Kidney epithelial cell (primary cell): ENCODE data around the gene USHBP1. TPM values are rescaled to one million over a fixed set of nuclear protein-coding genes. Genes with fewer than 3 reads are reported as not detected.

Experiments
- DNase-seq: peaks from one replicate; pipeline ENCODE4 v3.0.0-alpha.2; 2010; ENCODE audit warnings: low read depth
- H3K27me3 ChIP-seq: 2 replicates; pipeline ENCODE4 v1.6.0; 2011; ENCODE audit warnings: low read length; ENCODE audit not compliant: control insufficient read depth, insufficient read depth
- H3K36me3 ChIP-seq: 2 replicates; pipeline ENCODE4 v1.5.1; 2011; ENCODE audit warnings: low read length; ENCODE audit not compliant: control insufficient read depth, insufficient read depth
- H3K4me3 ChIP-seq: 2 replicates; pipeline ENCODE4 v1.5.1; 2011; ENCODE audit warnings: low read depth, mild to moderate bottlenecking, control low read depth, low read length
- total RNA-seq: library from RNA; depleted of rRNA; stranded (reverse); fragments of >200 nt; gene quantifications from 2 replicates; pipeline ENCODE4 v1.2.3, GENCODE V29; 2015
- TF ChIP-seq, protein P1 (sequence below): IDR thresholded peaks from 2 replicates; pipeline ENCODE4 v1.5.1; 2011; ENCODE audit warnings: mild to moderate bottlenecking, moderate library complexity, low read length, control low read depth, inconsistent platforms; ENCODE audit not compliant: insufficient read depth, poor library complexity, severe bottlenecking

The USHBP1 gene
- total RNA-seq, 1 donor from 2014 or later = 0.29 TPM

DNA sequence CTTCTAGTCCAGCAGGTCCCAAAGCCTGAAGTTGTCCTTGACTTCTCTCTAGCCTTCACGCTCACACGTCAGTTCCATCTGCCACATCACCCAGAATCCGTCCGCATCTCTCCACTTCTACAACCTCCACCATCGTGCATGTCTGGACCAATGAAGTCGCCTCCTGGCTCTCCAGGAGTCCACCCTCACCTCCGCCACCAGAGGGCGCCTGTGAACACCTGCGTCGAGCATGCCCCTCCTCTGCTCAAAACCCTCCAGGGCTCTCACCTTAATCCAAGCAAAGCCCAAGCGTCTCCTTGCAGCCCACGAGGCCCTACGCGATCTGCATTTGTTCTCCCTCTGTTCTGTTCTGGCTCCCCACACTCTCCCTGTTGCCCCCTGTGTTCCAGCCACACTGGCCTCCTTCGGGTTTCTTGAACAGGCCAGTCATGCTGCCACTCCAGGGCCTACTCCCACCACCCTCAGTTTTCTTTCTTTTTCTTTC lies 3.7 kb downstream of the USHBP1 start:
- Histone ChIP-seq H3K27me3 (no peaks in the 10 kb centered on the region), H3K4me3 (no peak overlapping the region), H3K36me3 (no peaks in the 10 kb centered on the region)
- no peak for DNase-seq
- TF ChIP-seq, protein P1, sequence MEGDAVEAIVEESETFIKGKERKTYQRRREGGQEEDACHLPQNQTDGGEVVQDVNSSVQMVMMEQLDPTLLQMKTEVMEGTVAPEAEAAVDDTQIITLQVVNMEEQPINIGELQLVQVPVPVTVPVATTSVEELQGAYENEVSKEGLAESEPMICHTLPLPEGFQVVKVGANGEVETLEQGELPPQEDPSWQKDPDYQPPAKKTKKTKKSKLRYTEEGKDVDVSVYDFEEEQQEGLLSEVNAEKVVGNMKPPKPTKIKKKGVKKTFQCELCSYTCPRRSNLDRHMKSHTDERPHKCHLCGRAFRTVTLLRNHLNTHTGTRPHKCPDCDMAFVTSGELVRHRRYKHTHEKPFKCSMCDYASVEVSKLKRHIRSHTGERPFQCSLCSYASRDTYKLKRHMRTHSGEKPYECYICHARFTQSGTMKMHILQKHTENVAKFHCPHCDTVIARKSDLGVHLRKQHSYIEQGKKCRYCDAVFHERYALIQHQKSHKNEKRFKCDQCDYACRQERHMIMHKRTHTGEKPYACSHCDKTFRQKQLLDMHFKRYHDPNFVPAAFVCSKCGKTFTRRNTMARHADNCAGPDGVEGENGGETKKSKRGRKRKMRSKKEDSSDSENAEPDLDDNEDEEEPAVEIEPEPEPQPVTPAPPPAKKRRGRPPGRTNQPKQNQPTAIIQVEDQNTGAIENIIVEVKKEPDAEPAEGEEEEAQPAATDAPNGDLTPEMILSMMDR = peak; percentile 85

DNA sequence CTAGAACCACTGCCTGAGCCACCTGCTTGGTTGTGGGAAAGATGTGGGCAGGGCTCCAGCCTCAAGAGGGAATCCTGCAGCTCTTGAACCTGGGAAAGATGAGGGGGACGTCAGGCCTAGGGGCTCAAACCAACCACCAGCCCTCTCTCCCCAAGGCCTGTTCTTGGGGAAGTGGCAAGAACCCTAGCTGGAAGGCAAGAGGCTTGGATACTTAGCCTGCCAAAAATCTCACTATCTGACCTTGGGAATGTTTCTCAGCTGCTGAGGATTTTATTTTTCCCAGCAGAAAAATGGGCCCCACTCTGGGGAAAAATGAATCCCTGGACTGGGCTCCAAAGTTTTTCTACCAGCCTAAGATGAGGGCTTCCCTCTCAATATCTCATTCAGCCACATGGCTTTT lies 4.6 kb downstream of the USHBP1 start:
- H3K36me3 ChIP-seq = no peaks in the 10 kb centered on the region
- TF ChIP-seq, protein P1 = no peak
- H3K27me3 ChIP-seq = no peaks in the 10 kb centered on the region
- no peak overlapping the region for H3K4me3 ChIP-seq
- no peak for DNase-seq

- no peak overlapping the region for H3K4me3 ChIP-seq
- DNase-seq = no peak
- TF ChIP-seq, protein P1 = no peak
- no peaks in the 10 kb centered on the region for H3K27me3 ChIP-seq
- no peaks in the 10 kb centered on the region for H3K36me3 ChIP-seq
These were observed 5.3 kb downstream of the USHBP1 start for GRCh38 chr19:17259118-17259780.

DNA sequence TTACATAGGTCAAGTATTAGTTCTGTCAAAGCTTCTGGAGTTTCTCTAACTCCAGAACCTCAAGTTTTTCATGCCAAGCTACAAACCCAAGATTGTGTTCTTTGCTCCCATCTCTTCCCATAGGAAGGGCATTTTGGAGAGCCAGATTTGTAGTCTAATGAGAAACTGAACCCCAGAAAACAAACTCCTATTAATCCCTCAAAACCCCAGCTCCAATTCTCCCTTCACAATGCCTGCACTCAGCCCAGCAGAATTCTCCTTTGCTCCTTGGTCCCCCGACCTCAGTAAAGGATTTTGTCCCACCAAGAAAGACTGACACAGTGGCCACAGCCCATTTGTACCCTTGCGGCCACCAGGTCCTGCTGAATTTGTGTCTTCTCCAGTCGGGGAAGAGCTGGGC lies 8.4 kb downstream of the USHBP1 start:
- Histone ChIP-seq H3K36me3 (no peaks in the 10 kb centered on the region), H3K27me3 (no peaks in the 10 kb centered on the region), H3K4me3 (no peak overlapping the region)
- DNase-seq = no peak
- TF ChIP-seq, protein P1 = no peak

DNA sequence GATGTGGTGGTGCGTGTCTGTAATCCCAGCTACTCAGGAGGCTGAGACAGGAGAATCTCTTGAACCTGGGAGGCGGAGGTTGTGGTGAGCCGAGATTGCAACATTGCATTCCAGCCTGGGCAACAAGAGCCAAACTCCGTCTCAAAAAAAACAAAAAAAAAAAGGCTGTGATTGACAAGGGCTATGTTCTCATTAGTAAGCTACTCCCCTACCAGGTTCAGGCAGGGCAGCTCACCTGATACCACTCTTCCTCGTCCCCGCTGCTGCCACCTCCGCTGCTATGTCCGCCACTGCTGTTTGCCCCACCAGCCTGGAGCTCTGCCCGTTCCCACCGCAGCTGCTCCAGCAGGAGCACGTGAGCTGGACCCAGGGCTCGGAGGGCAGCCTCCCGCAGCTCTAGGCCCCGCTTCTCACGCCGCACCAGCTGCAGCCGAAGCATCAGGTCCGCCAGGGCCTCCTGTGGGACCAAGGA lies 9.4 kb downstream of the USHBP1 start:
- H3K27me3 ChIP-seq = no peaks in the 10 kb centered on the region
- TF ChIP-seq, protein P1 = no peak

DNA sequence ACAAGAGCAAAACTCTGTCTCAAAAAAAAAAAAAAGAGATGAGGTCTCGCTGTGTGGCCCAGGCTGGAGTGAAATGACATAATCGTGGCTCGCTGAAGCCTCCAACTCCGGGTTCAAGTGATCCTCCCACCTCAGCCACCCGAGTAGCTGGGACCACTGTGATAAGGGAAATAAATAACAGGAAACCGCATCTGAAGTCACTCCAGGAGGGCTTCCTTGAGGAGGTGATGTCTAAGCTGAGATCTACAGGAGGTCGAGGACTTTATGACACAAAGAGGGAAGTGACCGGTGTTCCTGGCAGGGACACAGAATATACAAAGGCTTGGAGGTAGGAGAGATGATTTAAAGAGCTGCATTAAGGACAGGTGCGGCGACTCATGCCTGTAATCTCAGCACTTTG lies 9.9 kb downstream of the USHBP1 start:
- Histone ChIP-seq H3K27me3 (no peaks in the 10 kb centered on the region), H3K4me3 (no peak overlapping the region), H3K36me3 (no peaks in the 10 kb centered on the region)
- TF ChIP-seq, protein P1 = no peak
- no peak for DNase-seq

More for the DNA sequence above, 9.4 kb downstream of the USHBP1 start:
- H3K36me3 ChIP-seq = no peaks in the 10 kb centered on the region
- no peak overlapping the region for H3K4me3 ChIP-seq
- no peak for DNase-seq
